ENCODE data around the gene ZNF639.
"Not testable (repeated sequence)": the region's sequence is repeated elsewhere in the genome, so short reads cannot be mapped to it uniquely, and the experiment has no call there.

ZNF639 gene, protein sequence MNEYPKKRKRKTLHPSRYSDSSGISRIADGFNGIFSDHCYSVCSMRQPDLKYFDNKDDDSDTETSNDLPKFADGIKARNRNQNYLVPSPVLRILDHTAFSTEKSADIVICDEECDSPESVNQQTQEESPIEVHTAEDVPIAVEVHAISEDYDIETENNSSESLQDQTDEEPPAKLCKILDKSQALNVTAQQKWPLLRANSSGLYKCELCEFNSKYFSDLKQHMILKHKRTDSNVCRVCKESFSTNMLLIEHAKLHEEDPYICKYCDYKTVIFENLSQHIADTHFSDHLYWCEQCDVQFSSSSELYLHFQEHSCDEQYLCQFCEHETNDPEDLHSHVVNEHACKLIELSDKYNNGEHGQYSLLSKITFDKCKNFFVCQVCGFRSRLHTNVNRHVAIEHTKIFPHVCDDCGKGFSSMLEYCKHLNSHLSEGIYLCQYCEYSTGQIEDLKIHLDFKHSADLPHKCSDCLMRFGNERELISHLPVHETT

DNA sequence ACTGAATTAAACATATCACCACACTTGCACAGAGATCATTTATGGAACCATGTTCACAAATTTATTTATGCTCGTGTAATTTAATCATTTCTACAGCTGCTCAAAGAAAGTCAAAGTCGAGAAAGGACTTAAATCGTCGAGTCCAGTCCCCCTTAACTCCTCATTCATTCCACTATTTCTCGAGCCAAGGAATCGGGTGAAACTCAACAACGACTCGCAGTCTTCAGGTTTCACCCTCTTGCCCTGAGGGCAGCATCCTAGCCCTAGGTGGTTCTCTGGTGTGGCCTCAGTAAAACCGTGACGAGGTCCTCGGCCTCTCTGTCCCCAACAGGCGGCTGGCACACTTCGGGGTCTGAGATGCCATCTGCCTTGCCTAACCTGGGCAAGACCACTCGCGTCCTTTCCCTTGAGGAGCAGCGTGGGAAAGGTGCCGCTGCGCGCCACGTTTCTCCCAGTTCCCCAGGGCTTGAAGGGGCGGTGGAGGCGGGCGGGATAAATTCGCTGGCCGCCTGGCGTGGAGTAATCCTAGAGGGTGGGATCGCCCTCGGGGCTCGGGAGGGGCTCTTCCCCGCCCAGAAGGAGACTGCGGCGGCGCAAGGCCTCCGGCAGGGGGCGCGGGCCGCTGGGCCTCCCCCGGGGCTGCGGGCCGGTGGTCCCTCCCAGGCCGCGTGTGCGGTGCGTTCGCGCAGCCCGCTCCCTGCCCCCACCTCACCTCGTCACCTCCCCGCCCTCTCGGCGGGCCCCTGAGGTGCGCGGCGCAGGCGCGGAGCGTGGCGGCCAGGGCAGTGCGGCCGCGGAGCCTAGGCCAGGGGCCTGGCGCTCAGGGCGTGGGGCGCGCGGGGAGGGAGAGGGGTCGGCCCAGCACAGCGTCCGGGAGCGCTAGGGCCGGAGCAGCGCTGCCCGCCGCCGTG is at the start of gene ZNF639:
ZNF639 (plus strand) TSS at position 746 of the 911 bp plus-strand sequence. CDS start 5,263 bp downstream, outside the sequence.
- peak; percentile 92 for DNase-seq

DNA sequence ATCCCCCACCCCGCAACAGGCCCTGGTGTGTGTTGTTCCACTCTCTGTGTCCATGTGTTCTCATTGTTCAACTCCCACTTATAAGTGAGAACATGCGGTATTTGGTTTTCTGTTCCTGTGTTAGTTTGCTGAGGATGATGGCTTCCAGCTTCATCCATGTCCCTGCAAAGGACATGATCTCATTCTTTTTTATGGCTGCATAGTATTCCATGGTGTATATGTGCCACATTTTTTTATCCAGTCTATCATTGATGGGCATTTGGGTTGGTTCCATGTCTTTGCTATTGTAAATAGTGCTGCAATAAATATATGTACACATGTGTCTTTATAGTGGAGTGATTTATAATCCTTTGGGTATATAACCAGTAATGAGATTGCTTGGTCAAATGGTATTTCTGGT is 48.4 kb upstream of the ZNF639 start:
- not testable (repeated sequence) for DNase-seq

DNA sequence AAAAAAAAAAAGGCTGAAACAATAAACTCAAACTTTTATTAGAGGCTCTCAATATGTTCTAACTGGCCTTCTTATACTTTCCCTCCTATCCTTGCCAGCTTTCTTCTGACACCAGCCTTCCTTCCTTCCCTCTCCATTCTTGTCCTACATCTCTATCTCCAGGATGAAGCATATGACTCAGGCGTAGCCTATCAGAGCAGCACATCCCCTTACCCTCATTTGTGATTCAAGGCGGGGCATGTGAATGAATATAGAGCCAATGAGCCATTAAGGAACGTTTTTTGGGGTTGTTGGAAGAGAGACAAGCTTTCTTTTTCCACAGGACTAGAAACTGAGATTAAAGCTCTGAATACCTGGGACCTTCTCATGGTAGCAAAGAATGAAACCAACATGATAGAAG is 46.8 kb upstream of the ZNF639 start:
- no peak for DNase-seq

DNA sequence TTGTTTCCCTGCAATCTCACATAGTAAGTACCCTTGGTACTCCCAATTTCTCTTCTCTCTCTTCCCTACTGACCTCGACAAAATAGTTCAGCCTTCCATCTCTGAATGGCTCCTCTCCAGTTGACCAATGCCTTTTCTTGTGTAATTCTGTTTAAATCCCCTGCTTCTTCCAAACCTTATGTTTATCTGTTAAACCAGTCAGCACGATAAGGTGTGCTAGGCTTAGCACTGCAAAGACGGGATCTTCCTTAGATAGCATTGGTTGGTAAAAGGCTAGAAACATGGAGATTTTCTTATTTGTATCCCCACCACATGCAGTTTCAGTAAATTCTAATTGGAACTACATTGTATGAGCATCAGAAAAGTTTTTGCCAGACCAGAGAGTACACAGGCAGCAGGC is 46.1 kb upstream of the ZNF639 start:
- DNase-seq, result no peak

DNA sequence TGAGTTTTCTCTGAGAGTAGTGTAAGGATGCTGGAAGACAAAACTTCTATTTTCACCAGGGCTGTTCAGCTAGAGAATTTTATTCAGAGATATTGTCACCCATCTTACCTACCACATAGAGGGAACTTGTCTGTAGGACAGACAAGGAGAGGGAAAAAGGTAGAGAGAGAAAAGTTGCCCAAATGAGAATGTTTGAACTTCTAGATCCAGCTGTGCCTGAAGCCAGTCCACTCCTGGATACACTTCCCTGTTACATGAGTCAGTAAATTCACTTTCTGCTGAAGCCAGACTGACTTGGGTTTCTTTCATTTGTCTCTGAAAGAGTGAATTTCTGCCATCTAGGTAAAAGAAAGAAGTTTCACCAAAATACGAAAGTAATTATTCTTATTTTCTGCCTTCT is 44.7 kb upstream of the ZNF639 start:
- no peak for DNase-seq

DNA sequence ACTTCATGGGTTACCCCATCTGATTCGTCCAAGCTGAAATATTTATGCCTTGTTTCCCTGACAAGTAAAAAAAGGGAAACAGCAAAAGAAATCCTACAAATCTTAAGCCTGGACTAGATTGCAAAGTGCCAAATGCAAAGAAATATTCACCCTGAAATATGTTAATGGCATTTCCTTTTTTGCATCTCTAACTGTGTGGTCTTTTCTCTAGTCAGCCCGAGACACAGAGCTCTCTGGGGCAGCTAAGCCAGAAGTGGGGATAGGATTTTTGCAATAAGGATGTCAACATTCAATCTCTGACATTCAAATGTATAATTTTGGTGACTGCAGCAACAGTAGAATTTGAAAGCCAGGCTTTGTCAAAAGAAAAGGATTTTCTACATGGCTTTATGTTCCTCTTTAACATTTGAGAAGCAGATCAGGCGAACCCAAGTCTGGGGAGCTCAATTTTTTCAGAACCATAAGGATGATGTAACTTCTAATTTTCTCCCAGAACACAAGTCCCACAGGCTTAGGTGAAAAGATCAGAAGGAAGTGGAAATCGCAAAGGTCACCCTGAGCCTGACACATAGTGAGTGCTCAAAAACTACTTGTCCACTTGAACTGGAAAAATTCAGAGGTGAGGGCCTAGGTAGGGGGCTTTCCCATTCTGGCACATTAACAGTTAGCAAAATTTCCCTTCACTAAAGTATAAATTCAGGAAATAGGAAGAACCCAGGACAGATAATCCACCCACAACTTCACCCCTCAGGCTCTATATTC is 43.7 kb upstream of the ZNF639 start:
- no peak for DNase-seq

DNA sequence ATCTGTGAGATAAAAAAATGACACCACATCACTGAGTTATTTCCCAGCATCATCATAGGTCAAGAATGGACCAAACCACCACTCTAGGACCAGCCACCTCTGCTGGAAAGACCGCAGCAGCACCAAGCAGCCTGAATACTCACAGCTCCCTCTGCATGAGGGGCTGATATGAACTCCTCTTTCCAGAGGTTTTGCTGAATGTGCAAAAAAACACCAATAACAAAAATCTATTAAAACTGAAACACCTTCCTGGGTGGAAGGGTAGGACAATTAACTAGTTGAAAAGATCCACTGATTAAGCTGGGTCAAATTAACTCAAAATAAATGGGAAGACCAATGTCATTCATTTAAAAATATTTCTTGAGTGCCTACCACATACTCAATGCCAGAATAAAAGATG is 43.0 kb upstream of the ZNF639 start:
- no peak for DNase-seq

DNA sequence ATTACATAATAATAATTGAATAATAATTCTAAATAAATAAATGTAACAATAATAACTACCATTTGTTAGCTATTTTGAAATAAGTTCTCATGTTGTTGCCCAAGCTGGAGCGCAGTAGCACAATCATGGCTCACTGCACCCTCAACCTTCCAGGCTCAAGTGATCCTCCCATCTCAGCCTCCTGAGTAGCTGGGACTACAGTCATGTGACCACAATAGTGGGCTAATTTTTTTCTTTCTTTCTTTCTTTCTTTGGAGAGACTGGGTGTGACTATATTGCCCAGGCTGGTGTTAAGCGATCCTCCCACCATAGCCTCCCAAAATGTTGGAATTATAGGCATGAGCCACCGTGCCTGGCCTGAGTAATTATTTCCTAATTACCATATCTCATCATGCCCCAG is 41.0 kb upstream of the ZNF639 start:
- DNase-seq, result no peak

DNA sequence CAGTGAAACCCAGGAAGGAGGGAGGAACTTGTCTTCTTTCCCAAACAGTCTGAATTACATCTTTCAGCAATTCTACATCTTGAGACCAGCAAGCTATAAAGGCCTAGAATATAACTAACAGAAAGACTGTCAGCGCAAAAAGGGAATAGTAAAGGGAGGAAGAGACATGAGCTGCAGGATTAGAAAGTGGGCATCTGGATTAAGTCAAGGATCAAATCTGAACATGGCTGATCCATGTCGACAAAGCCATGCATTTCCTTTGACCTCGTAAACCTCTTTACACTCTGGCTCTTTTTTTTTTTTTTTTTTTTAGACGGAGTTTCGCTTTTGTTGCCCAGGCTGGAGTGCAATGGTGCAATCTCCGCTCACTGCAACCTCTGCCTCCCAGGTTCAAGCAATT is 36.5 kb upstream of the ZNF639 start:
- no peak for DNase-seq

DNA sequence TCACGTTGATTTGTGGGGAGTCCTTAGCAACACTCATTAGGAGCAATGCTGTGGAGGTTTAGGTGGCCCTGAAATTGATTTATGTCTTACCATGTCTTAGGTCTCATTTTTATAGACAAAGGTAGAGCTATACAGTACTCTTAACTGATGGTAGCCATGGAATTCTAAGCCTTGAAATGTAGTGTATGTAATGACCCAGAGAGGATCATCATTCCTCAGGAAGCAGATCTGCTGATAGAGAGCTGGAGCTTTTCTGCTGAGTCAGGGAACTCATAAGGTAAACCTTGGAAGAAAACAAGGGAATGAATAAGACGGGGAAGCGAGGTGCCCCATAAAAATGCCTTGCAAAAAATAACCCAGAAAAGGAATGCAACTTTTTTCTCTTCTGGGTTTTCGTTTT is 34.0 kb upstream of the ZNF639 start:
- no peak for DNase-seq

DNA sequence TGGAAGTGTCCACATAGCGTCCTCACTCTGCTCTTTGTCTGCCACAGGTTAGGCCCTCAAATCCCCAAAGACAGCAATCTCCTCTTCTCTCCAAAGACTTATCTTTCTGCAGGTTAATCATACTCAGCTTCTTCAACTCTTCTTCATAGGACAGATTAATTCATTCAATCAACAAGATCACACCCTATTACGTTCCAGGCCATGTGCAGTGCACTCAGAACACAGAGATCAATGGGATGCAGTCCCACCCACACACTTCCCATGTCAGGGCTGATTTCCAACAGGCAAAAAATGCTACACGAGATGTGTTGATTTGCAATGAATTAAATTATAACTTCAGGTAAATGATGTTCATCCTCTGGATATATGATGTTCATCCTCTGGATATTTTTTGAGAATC is 33.5 kb upstream of the ZNF639 start:
- DNase-seq, result no peak

DNA sequence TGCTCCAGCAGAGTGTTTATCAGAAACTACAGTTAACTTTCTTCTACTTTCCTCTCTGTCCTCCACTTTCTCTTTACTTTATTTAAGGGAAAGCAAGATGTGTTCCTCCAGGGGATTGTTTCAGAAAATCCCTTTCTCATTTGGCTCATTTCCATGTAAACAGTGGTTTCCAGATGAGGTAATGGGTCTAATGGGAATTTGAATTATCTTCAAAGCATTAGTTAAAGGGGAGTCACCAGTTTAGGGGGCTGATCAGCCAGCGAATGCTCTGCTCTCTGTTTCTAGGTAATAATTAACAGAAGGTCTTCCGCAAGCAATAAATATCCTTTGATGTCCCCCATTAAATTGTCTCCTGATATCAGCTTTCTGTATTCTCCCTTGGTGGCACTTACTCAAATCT is 30.4 kb upstream of the ZNF639 start:
- DNase-seq, result no peak

DNA sequence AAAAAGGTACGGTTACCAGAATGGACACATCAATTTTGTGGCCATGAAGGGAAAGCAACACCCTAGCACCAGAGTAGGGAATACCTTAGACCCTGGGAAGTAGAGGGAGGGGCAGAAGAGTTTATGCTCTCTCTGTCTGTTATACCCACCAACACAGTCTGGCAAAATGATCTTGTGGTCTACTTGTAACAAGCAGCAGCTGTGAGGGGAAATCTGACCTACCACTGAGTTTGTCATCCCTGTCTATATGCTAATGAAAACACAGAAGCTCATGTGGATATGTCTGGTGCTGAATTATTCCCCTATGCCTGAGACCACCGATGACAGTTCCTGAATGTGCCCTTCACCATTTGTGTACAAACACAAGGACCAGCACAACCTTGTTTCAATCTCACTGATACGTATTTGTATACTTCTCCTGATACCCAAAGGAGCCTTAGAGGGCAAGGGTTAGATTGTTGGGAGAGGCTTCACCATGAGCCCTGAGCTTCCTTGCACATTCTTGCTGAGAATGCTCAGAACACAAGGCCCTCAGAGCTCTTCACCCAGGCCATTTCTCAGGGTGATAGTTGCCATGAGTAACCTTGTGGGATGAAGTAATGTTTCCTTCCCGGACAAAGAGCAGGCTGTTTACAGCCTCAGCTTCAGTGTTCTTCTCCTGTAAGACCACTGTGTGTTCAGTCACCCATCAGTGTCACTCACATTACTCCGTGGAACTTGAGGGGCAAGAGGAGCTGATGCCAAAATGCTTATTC is 24.7 kb upstream of the ZNF639 start:
- no peak for DNase-seq

DNA sequence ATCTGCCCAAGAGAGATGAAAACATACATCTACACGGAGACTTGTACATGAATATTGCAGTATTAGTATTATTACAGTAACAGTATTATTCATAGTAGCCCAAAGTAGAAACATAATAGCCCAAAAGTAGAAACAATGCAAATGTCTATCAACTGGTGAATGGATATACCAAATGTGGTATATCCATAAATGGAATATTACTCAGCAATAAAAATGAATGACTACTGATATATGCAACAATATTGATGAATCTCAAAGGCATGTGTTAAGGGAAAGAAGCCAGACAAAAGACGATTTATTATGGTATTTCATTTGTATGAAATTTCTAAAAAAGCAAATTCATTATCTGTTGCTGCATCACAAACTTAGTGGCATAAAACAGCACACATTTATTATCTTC is 23.5 kb upstream of the ZNF639 start:
- DNase-seq, result no peak

DNA sequence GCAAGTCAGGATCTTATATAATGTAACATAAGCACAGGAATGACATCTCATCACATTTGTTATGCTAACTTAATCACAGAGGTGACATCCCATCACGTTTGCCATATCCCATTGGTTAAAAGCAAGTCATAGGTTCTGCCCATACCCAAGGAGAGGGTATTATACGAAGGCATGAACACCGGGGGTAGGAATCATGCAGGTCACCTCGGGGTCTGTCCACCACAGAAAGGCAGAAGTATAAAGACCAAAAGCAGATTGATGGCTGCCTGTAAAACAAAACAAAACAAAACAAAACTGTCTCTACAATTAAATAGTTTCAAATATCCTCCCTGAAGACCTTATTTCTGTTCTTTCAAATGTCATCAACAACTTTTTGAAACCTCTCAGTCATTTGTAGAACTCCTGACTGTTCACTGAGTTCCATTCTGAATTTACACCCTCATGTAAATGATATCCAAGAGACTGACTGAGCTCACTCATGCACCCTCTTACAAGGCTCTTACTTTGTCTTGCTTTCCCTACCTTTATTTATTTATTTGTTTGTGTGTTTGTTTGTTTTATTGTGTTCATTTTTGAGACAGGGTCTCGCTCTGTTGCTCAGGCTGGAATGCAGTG is 22.7 kb upstream of the ZNF639 start:
- no peak for DNase-seq

DNA sequence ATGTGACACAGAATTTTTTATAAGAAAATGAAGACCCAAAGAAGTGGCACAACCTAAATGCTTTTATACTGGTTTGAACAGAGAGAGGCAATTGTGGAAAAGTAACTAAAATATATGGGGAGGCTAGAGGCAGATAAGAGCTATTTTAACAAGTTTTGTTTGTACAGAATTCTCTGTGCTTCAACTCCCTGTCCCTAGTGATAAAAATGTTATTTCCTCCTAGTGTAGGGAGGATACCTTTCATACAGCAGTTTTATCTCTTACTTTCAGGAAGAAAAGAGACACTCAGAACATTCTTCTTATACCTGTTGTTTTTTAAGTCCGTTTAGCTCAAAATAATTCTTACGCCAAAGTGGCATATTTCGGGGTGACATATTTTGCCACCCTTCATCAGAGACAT is 21.2 kb upstream of the ZNF639 start:
- no peak for DNase-seq

DNA sequence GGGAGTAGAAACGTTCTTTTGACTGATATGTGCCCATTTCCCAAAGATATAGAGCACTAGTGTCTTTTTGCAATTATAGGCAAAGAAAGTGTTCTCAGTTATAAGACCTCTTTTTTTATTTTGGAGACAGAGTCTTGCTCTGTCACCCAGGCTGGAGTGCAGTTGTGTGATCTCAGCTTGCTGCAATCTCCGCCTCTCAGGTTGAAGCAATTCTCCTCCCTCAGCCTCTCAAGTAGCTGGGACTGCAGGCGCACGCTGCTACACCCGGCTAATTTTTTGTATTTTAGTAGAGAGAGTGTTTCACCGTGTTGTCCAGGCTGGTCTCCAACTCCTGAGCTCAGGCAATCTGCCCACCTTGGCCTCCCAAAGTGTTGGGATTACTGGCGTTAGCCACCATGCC is 20.7 kb upstream of the ZNF639 start:
- no peak for DNase-seq

DNA sequence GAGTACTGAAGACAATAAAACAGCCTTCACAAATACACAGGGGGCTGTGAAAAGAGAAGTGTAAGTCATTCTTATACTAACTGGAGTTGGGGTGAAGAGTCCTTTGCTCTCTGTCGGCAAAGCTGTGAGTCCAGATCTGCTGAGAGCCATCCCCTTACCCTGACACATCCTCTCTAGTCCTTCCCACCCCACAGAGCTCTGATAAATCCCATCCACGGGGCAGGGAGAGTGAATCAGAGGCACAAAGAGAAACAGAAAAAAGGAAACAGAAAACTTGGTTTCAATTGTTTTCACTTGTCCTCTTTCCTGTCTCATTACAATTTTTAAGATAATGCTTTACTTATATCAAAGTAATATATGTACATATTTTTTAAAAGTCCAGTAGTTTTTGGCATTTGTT is 18.2 kb upstream of the ZNF639 start:
- DNase-seq, result no peak

DNA sequence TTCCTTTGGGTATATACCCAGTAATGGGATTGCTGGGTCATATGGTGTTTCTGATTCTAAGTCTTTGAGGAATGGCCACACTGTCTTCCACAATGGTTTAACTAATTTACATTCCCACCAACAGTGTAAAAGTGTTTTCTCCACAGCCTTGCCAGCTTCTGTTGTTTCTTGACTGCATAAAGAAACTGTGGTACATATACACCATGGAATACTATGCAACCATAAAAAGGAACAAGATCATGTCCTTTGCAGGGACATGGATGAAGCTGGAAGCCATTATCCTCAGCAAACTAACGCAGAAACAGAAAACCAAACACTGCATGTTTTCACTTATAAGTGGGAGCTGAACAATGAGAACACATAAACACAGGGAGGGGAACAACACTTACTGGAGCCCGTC is 15.5 kb upstream of the ZNF639 start:
- not testable (repeated sequence) for DNase-seq

DNA sequence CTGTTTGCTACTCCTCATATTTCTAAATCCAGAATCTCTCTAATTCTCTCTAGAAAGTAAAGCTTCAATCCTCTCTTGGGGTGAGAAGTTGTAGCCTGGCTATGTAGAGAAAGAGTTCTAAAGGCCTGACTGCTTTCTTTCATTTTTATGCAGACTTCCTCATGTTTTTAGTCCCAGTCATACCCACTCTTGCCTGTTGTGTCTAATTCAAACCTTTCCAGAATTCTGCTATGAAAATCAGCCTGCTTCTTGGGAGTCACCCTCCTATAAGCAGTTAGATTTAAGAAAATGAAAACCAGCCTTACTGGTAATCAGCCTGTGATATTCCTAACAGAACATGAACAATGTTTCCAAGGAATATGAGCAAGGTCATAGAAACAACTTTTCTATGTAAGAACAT is 14.8 kb upstream of the ZNF639 start:
- no peak for DNase-seq

DNA sequence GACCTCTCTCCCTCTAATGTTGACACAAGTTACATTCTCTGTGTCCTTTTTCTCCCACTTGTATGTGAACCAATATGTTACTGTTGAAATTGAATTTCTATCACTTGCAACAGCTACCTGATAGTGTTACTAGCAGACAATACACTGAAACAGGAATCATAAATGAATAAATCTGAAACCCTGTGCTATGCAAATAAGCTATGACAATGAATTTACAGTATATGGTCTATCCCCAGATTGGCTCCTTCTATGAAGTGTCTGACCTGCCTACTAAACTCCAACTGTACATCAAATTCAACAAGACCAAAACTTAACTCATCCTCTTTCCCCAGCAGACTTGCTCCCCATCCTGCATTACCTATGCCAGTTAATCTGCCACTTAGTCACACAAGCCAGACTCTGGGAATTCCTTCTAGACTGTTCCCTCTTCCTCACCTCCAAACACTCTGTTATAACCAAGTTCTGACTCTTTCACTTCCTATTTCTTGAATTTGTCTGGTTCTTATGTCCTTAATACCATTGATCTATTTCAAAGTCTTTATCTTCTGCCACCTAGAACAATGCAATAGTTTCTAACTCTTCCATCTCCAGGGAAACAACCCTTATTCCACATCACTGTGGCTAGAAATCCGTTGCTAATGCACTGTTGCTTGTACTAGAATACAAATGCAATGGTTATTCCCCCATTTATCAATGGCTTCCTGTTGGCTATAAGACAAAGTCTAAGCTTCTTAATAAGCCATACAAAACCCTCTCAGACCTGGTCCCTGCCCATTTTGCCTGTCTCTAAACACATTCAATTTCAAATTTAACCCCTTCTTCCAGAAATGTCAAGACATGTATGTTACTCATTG is 13.4 kb upstream of the ZNF639 start:
- DNase-seq, result no peak

Measured in femur (tissue), 1 donor.